K562 (cell line): ENCODE results near the gene ARHGAP12. TPM values are rescaled to one million over a fixed set of nuclear protein-coding genes. Genes with fewer than 3 reads are reported as not detected.

Experiments used
- ATAC-seq: fragments of 200-7000 bp; cut with Tn5 transposase; 3 replicates; pipeline ENCODE4 v1.9.1; 2020; ENCODE audit warnings: moderate library complexity
- BruUV-seq: library from RNA; stranded (reverse); fragments of 400-500 nt; replicated peaks from 2 replicates; lab custom pipeline; 2021; lab: Mats Ljungman, UMichigan
- CTCF ChIA-PET: fragments of 300-600 bp; formaldehyde crosslinking; extraction: SDS; loops from one replicate; lab custom pipeline; 2021; ENCODE audit warnings: low intra/inter-chr PET ratio; lab: Yijun Ruan, JAX
- POLR2A ChIA-PET: fragments of 300-600, 350-650 bp; sonication (Branson Sonifier 250); formaldehyde crosslinking; extraction: SDS; loops from one replicate; lab custom pipeline; 2021; ENCODE audit warnings: antibody characterized with exemption, inconsistent platforms; lab: Yijun Ruan, JAX
- DNase-seq, 4 experiments: peaks; one replicate each; pipeline versions ENCODE4 v3.0.0 to v3.0.0-alpha.2; 2011 to 2018; ENCODE audit warnings: low spot score in 3 of 4, mixed read lengths in 3 of 4; ENCODE audit errors: extremely low read depth in 1 of 4
- FAIRE-seq: peaks from 2 replicates; lab custom pipeline; 2011; peaks lifted over from hg19 to GRCh38; lab: Jason Lieb, UNC
- H2AFZ ChIP-seq: 2 replicates; pipeline ENCODE4 v1.6.0; 2011; ENCODE audit warnings: low read depth, low read length, control low read depth, inconsistent platforms
- H3K27ac ChIP-seq: fragments of 200-600 bp; 3 replicates; pipeline ENCODE4 v1.8.0; 2011; ENCODE audit warnings: low read depth, mild to moderate bottlenecking, control low read depth, inconsistent platforms, low read length, moderate library complexity, mixed read lengths; ENCODE audit errors: extremely low read depth
- H3K27me3 ChIP-seq, 2 experiments: fragments of 300-600 bp in 1 of 2; 2 replicates in 1 of 2; 3 replicates in 1 of 2; pipeline versions ENCODE4 v1.6.0 to v1.8.0; 2011; ENCODE audit warnings: inconsistent platforms in 2 of 2, low read length in 2 of 2, mild to moderate bottlenecking in 1 of 2, mixed read lengths in 1 of 2, moderate library complexity in 1 of 2; ENCODE audit not compliant: control insufficient read depth in 2 of 2, insufficient read depth in 2 of 2
- H3K36me3 ChIP-seq: fragments of 300-600 bp; 3 replicates; pipeline ENCODE4 v1.8.0; 2011; ENCODE audit warnings: mild to moderate bottlenecking, low read length, inconsistent platforms; ENCODE audit not compliant: control insufficient read depth, insufficient read depth
- H3K4me1 ChIP-seq, 2 experiments: fragments of 200-600 bp in 1 of 2; replicated peaks in 1 of 2; 2 replicates in 1 of 2; 3 replicates in 1 of 2; pipeline versions ENCODE4 v1.5.1 to v1.8.0; 2011; ENCODE audit warnings: inconsistent platforms in 2 of 2, low read length in 2 of 2, mild to moderate bottlenecking in 1 of 2, mixed read lengths in 1 of 2, moderate library complexity in 1 of 2; ENCODE audit not compliant: control insufficient read depth in 2 of 2, insufficient read depth in 2 of 2
- H3K4me2 ChIP-seq: 2 replicates; pipeline ENCODE4 v1.6.1; 2011; ENCODE audit warnings: low read length, control low read depth, inconsistent platforms, mixed read lengths; ENCODE audit not compliant: insufficient read depth
- H3K4me3 ChIP-seq: fragments of 200-600 bp; sonication (generic), shearing (Covaris generic); 2 replicates; pipeline ENCODE4 v1.5.1; 2016; ENCODE audit warnings: control low read depth, inconsistent platforms
- H3K79me2 ChIP-seq: fragments of 200-600 bp; 3 replicates; pipeline ENCODE4 v1.8.0; 2011; ENCODE audit warnings: low read length, inconsistent platforms; ENCODE audit not compliant: control insufficient read depth, insufficient read depth
- H3K9ac ChIP-seq, 2 experiments: 2 replicates each; pipeline versions ENCODE4 v1.6.0 to v1.6.1; 2011; ENCODE audit warnings: low read depth in 2 of 2, low read length in 2 of 2, control low read depth in 1 of 2, inconsistent platforms in 1 of 2, mild to moderate bottlenecking in 1 of 2, mixed read lengths in 1 of 2; ENCODE audit not compliant: insufficient read depth in 1 of 2
- H3K9me1 ChIP-seq: one replicate; pipeline ENCODE4 v1.6.0; 2011; ENCODE audit warnings: inconsistent platforms, mild to moderate bottlenecking, low read length, moderate library complexity; ENCODE audit not compliant: control insufficient read depth, insufficient read depth
- H3K9me3 ChIP-seq: replicated peaks from 2 replicates; pipeline ENCODE4 v1.5.1; 2011; ENCODE audit warnings: low read depth, low read length, inconsistent platforms; ENCODE audit not compliant: control insufficient read depth, insufficient read depth
- H4K20me1 ChIP-seq: replicated peaks from 2 replicates; pipeline ENCODE4 v1.6.1; 2011; ENCODE audit warnings: low read length, inconsistent platforms, mixed read lengths; ENCODE audit not compliant: control insufficient read depth, insufficient read depth
- CHD2 ChIP-seq: IDR thresholded peaks from 2 replicates; pipeline ENCODE4 v1.6.1; 2011; ENCODE audit warnings: low read depth, low read length
- EWSR1 ChIP-seq: fragments of 450-650 bp; IDR thresholded peaks from 2 replicates; pipeline ENCODE4 v1.6.1; 2018; ENCODE audit warnings: borderline replicate concordance, mild to moderate bottlenecking, low read depth, moderate library complexity; ENCODE audit not compliant: partially characterized antibody
- LARP7 ChIP-seq: fragments of 450-650 bp; IDR thresholded peaks from 2 replicates; pipeline ENCODE4 v1.6.1; 2016
- RNF2 ChIP-seq: sonication (generic); IDR thresholded peaks from 2 replicates; pipeline ENCODE4 v1.6.1; 2016
- SAP30 ChIP-seq: fragments of 200-600 bp; sonication (generic); IDR thresholded peaks from 2 replicates; pipeline ENCODE4 v1.6.1; 2012; ENCODE audit warnings: borderline replicate concordance, low read depth, mild to moderate bottlenecking, moderate library complexity, low read length, control low read depth, inconsistent platforms; ENCODE audit not compliant: insufficient read depth, poor library complexity, severe bottlenecking
- SMARCA4 ChIP-seq: fragments of 450-650 bp; IDR thresholded peaks from 2 replicates; pipeline ENCODE4 v1.6.1; 2016
- SRSF7 ChIP-seq: fragments of 200-400 bp; formaldehyde crosslinking; optimal IDR thresholded peaks from 2 replicates; pipeline ENCODE3; 2017; ENCODE audit warnings: mild to moderate bottlenecking, low read depth, low read length
- ZKSCAN1 ChIP-seq: fragments of 150-350 bp; IDR thresholded peaks from 2 replicates; pipeline ENCODE4 v1.6.1; 2016; ENCODE audit warnings: low read depth, low read length
- ZNF695 ChIP-seq: fragments of 450-650 bp; formaldehyde crosslinking; IDR thresholded peaks from 2 replicates; pipeline ENCODE4 v1.4.0; 2020; ENCODE audit warnings: mild to moderate bottlenecking, moderate library complexity
- WGBS: fragments of 100-300 bp; shearing (Covaris generic); methylation state at CpG from one replicate; pipeline ENCODE4 v1.1.6; 2016; ENCODE audit warnings: low coverage, mixed read lengths; ENCODE audit not compliant: insufficient coverage; ENCODE audit errors: missing lambda C conversion rate; 5-methylcytosine and 5-hydroxymethylcytosine counted together
- in situ Hi-C: fragments of 300-500 bp; cut with MboI; formaldehyde crosslinking; loops from 4 replicates; pipeline ENCODE4 v1.15.0; 2018; ENCODE audit warnings: inconsistent platforms, mixed read lengths
- intact Hi-C: fragments of 100-400 bp; cut with micrococcal nuclease; formaldehyde crosslinking; loops from 2 replicates; pipeline ENCODE4 v1.14.2; 2022
- polyA plus RNA-seq, 8 experiments: library from polyadenylated mRNA; depleted of rRNA in 4 of 8; stranded (reverse) in 5 of 8; unstranded in 3 of 8; fragments of >200 nt; fragmentation: Nextera tagmentation in 2 of 8; fragmentation: Illumina TruSeq in 1 of 8; extraction: Ambion mirVana in 2 of 8; extraction: Trizol in 1 of 8; gene quantifications; 2 replicates each; pipeline versions ENCODE4 v1.2.1 to v1.2.3, GENCODE V29; 2011 to 2014; ENCODE audit warnings: inconsistent platforms in 1 of 8, missing spikeins in 1 of 8
- total RNA-seq, 7 experiments: library from RNA; depleted of rRNA in 6 of 7; stranded (reverse); fragments of >200 nt in 6 of 7; fragmentation: Illumina TruSeq in 2 of 7; extraction: Trizol in 2 of 7; gene quantifications; 2 replicates each; pipeline versions ENCODE4 v1.2.1 to v1.2.3, GENCODE V29; 2011 to 2021; ENCODE audit warnings: low replicate concordance in 1 of 7
- TF ChIP-seq, protein P1 (sequence below): sonication (generic); formaldehyde crosslinking; IDR thresholded peaks from 2 replicates; pipeline ENCODE4 v1.8.0; 2022; ENCODE audit warnings: mild to moderate bottlenecking, missing genetic modification reagents
- TF ChIP-seq, protein P2 (sequence below): sonication (generic); formaldehyde crosslinking; IDR thresholded peaks from 2 replicates; pipeline ENCODE4 v1.8.0; 2022; ENCODE audit warnings: mild to moderate bottlenecking, low read depth, missing genetic modification reagents
- TF ChIP-seq, protein P3 (sequence below): fragments of 200-800 bp; sonication (Bioruptor generic); IDR thresholded peaks from 2 replicates; pipeline ENCODE4 v1.6.1; 2016; ENCODE audit warnings: missing genetic modification characterization, missing compliant biosample characterization
- TF ChIP-seq, protein P4 (sequence below): sonication (generic); formaldehyde crosslinking; IDR thresholded peaks from 2 replicates; pipeline ENCODE4 v1.9.0; 2022; ENCODE audit warnings: mild to moderate bottlenecking, missing genetic modification reagents

The ARHGAP12 gene
- total and polyA plus RNA-seq, 9 of the 15 experiments (the other 6 are each of a cell fraction or from before 2014, with no cell fraction given), result 4.4 to 18.7 (median 10.1) TPM

DNA sequence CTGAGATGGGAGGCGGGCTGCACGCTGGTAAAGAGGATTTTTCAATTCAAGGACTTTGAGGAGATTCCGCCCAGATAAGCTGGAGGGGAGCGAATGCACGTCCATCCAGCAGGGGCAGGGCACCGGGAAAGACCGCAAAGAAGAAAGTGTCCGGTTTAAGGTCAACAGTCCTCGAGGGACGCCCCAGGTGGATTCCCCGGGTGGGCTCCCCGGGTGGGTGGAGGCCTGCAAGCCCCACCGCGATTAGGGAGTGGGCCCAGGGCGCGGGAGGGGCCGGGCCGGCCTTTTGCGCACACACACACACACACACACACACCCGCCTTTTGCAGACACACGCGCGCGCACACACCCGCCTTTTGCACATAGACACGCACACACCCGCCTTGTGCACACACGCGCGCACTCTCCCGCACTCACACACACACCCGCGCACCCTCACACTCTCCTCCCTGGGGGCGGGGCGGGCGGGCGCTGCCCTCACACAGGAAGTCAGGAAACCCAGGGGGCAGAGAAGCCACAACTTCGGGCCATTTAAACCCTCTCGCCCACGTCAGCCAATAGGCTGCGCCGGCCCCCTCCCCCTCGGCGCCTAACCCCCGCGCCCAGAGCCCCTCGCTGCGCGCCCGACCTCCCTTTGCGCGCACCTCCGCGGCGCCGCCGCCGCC is 615 bp downstream of the ARHGAP12 start (continued):
- TF ChIP-seq, protein P1, sequence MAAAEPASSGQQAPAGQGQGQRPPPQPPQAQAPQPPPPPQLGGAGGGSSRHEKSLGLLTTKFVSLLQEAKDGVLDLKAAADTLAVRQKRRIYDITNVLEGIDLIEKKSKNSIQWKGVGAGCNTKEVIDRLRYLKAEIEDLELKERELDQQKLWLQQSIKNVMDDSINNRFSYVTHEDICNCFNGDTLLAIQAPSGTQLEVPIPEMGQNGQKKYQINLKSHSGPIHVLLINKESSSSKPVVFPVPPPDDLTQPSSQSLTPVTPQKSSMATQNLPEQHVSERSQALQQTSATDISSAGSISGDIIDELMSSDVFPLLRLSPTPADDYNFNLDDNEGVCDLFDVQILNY (CRISPR knock-in tag), result no peak
- no peak for TF ChIP-seq LARP7

DNA sequence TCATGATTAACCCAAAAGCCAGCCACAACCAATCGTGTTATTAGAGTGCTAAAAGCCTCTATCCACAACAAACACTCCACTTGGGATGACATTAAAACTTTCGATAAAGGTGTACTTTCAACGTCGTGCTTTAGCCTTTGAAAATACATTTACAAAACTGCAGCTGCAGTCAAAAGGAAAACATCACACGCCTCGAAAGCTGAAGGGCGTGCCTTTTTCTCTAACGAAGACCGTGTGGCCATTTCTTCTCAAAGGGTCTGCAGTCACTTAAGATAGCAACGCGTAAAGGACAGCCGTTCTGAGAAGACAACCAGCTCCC is 1.1 kb downstream of the ARHGAP12 start:
- H3K27ac ChIP-seq, result peak overlapping the region; percentile 85
- no peaks in the 10 kb centered on the region for H3K36me3 ChIP-seq
- no TSS peak for BruUV-seq
- H3K4me3 ChIP-seq, result peak overlapping the region; percentile 82
- no peak for ATAC-seq
- H3K4me1 ChIP-seq, result peaks cover 11 to 21% of the 10 kb centered on the region in 2 experiments; a peak in 4 of 5 replicates
- DNase-seq, result no peak
- H2AFZ ChIP-seq, result peak overlapping the region; percentile 78
- no peaks in the 10 kb centered on the region for H3K9me3 ChIP-seq
- peak overlapping the region; percentile 78 for H3K4me2 ChIP-seq
- intact Hi-C loops, result loop anchor here (1.0 to 10.0 kb wide), 2 partner anchors 65 to 77 kb away; no protein-coding TSS in a partner anchor
- no peaks in the 10 kb centered on the region; the same call in 1 of the 2 replicates for H4K20me1 ChIP-seq
- peak overlapping the region; percentile 87 to 97 for H3K9ac ChIP-seq
- H3K27me3 ChIP-seq, result no peaks in the 10 kb centered on the region
- ChIA-PET POLR2A (interaction anchor here (0.7 to 2.8 kb wide), 6 partner anchors 9 to 77 kb away, joined by 3 to 11 read pairs (median 6); no protein-coding TSS in a partner anchor), CTCF (interaction anchor here (1.2 kb wide), 1 partner anchor 90 kb away, joined by 4 read pairs; no protein-coding TSS in a partner anchor)
- in situ Hi-C loops, result no loop called here
- WGBS, result 0% methylated on average over 12 of the region's 12 CpGs
- no peaks in the 10 kb centered on the region for H3K9me1 ChIP-seq
- peak; percentile 79 for FAIRE-seq
- peaks cover 57% of the 10 kb centered on the region for H3K79me2 ChIP-seq
- TF ChIP-seq ZKSCAN1, result no peak
- TF ChIP-seq SMARCA4, result 0 out of 2 replicates have a peak, but pooled peaks have one; percentile 46
- TF ChIP-seq RNF2, result no peak
- TF ChIP-seq, protein P2, sequence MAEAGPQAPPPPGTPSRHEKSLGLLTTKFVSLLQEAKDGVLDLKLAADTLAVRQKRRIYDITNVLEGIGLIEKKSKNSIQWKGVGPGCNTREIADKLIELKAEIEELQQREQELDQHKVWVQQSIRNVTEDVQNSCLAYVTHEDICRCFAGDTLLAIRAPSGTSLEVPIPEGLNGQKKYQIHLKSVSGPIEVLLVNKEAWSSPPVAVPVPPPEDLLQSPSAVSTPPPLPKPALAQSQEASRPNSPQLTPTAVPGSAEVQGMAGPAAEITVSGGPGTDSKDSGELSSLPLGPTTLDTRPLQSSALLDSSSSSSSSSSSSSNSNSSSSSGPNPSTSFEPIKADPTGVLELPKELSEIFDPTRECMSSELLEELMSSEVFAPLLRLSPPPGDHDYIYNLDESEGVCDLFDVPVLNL (CRISPR knock-in tag), result no peak
- TF ChIP-seq, protein P3, sequence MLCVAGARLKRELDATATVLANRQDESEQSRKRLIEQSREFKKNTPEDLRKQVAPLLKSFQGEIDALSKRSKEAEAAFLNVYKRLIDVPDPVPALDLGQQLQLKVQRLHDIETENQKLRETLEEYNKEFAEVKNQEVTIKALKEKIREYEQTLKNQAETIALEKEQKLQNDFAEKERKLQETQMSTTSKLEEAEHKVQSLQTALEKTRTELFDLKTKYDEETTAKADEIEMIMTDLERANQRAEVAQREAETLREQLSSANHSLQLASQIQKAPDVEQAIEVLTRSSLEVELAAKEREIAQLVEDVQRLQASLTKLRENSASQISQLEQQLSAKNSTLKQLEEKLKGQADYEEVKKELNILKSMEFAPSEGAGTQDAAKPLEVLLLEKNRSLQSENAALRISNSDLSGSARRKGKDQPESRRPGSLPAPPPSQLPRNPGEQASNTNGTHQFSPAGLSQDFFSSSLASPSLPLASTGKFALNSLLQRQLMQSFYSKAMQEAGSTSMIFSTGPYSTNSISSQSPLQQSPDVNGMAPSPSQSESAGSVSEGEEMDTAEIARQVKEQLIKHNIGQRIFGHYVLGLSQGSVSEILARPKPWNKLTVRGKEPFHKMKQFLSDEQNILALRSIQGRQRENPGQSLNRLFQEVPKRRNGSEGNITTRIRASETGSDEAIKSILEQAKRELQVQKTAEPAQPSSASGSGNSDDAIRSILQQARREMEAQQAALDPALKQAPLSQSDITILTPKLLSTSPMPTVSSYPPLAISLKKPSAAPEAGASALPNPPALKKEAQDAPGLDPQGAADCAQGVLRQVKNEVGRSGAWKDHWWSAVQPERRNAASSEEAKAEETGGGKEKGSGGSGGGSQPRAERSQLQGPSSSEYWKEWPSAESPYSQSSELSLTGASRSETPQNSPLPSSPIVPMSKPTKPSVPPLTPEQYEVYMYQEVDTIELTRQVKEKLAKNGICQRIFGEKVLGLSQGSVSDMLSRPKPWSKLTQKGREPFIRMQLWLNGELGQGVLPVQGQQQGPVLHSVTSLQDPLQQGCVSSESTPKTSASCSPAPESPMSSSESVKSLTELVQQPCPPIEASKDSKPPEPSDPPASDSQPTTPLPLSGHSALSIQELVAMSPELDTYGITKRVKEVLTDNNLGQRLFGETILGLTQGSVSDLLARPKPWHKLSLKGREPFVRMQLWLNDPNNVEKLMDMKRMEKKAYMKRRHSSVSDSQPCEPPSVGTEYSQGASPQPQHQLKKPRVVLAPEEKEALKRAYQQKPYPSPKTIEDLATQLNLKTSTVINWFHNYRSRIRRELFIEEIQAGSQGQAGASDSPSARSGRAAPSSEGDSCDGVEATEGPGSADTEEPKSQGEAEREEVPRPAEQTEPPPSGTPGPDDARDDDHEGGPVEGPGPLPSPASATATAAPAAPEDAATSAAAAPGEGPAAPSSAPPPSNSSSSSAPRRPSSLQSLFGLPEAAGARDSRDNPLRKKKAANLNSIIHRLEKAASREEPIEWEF (CRISPR knock-in tag), result no peak
- no peak for TF ChIP-seq SAP30
- TF ChIP-seq, protein P4, sequence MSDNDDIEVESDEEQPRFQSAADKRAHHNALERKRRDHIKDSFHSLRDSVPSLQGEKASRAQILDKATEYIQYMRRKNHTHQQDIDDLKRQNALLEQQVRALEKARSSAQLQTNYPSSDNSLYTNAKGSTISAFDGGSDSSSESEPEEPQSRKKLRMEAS, result no peak
- no peak for TF ChIP-seq SRSF7
- no peak for TF ChIP-seq ZNF695 (CRISPR knock-in tag)
- no peak for TF ChIP-seq EWSR1
- TF ChIP-seq CHD2, result no peak
